ENCODE results near the gene FGD5.

The FGD5 gene

DNA sequence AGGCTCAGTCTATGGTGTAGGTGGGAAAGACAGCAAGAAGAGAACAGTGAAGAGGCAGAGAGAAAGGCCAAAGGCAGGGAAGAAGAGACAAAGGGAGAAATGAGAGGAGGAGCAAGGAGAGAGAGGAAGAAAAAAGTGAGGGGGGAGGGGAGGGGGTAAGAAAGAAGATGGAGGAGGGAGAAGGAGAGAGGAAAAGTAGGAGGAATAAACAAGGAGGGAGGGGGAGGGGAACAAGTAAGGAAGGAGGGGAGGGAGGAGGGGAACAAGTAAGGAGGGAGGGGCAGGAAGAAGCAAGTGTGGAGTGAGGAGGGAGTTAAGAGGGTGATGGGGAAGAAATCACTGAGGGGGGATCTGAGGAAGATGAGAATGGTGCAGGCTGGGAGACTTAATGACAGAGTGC lies 45.5 kb upstream of the FGD5 start:
- DNase-seq (ENCODE audit: low read depth): no peak
- no peak overlapping the region for H3K4me3 ChIP-seq (ENCODE audit: low read length)
- TF ChIP-seq, protein P1, sequence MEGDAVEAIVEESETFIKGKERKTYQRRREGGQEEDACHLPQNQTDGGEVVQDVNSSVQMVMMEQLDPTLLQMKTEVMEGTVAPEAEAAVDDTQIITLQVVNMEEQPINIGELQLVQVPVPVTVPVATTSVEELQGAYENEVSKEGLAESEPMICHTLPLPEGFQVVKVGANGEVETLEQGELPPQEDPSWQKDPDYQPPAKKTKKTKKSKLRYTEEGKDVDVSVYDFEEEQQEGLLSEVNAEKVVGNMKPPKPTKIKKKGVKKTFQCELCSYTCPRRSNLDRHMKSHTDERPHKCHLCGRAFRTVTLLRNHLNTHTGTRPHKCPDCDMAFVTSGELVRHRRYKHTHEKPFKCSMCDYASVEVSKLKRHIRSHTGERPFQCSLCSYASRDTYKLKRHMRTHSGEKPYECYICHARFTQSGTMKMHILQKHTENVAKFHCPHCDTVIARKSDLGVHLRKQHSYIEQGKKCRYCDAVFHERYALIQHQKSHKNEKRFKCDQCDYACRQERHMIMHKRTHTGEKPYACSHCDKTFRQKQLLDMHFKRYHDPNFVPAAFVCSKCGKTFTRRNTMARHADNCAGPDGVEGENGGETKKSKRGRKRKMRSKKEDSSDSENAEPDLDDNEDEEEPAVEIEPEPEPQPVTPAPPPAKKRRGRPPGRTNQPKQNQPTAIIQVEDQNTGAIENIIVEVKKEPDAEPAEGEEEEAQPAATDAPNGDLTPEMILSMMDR (conservative IDR thresholded peaks at IDR 0.05; ENCODE audit: low read depth, low read length): no peak

DNA sequence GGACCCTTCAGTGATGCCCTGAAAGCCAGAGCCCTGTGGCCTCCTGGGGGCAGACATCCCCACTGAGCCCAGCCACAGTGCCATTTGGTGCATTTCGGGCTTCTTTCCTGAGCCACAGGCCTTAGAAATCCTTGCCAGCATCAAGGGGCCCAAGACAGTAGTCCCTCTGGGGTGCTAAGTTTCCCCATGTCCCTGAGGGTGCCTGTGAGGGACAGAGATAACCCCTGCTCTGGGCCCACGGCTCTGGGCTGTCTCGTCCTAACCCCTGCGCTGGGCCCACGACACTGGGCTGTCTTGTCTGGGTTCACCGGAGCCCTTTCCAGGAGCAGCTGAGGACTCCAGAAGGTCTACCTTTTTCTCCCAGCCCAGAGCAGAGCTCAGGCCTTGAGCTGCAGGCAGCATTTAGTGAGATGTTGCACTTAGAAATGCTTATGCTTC lies 45.1 kb upstream of the FGD5 start:
- H3K4me3 ChIP-seq (ENCODE audit: low read length): no peak overlapping the region
- TF ChIP-seq, protein P1 (conservative IDR thresholded peaks at IDR 0.05; ENCODE audit: low read depth, low read length): no peak
- no peak for DNase-seq (ENCODE audit: low read depth)

GRCh38 chr3:14774431-14774830 lies 44.3 kb upstream of the FGD5 start:
- DNase-seq (ENCODE audit: low read depth): no peak
- H3K4me3 ChIP-seq (ENCODE audit: low read length): no peak overlapping the region
- TF ChIP-seq, protein P1 (conservative IDR thresholded peaks at IDR 0.05; ENCODE audit: low read depth, low read length): no peak

DNA sequence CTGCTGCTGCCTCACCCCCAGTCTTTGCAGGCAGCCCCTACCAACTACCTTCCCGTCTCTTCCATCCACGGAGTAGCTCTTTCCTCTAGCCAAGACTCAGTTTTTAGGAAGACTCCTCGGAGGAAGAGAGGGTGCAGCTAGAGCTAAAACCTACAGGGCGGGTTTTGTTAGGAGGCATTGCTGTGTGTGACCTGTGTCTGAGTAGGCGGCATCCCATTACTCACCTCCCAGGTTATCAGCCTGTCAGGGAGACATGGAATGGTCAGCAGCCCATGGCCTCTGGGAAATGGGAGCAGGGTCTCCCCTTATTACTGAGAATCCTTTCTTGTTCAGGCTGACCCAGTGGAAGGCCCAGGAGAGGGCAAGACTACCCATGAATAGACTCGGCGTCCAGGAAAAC lies 43.8 kb upstream of the FGD5 start:
- TF ChIP-seq, protein P1 (conservative IDR thresholded peaks at IDR 0.05; ENCODE audit: low read depth, low read length): no peak
- DNase-seq (ENCODE audit: low read depth): no peak
- no peak overlapping the region for H3K4me3 ChIP-seq (ENCODE audit: low read length)

- TF ChIP-seq, protein P1 (conservative IDR thresholded peaks at IDR 0.05; ENCODE audit: low read depth, low read length): no peak
- DNase-seq (ENCODE audit: low read depth): no peak
- H3K4me3 ChIP-seq (ENCODE audit: low read length): no peak overlapping the region
Observed at GRCh38 chr3:14775563-14775962, 43.2 kb upstream of the FGD5 start.

- no peak for DNase-seq (ENCODE audit: low read depth)
- TF ChIP-seq, protein P1 (conservative IDR thresholded peaks at IDR 0.05; ENCODE audit: low read depth, low read length): no peak
- no peak overlapping the region for H3K4me3 ChIP-seq (ENCODE audit: low read length)
Observed at GRCh38 chr3:14779069-14779685, 39.6 kb upstream of the FGD5 start.

- H3K4me3 ChIP-seq (ENCODE audit: low read length): no peak overlapping the region
- DNase-seq (ENCODE audit: low read depth): no peak
- TF ChIP-seq, protein P1 (conservative IDR thresholded peaks at IDR 0.05; ENCODE audit: low read depth, low read length): peak; percentile 74
Observed at GRCh38 chr3:14780927-14781507, 37.7 kb upstream of the FGD5 start.
